Muscle layer of colon (tissue), 2 donors: Measurements from ENCODE around the gene MGAT5.

ENCODE experiments used
- H3K27ac ChIP-seq: one replicate; pipeline ENCODE4 v1.7.0; 2013; ENCODE audit warnings: low read depth, mild to moderate bottlenecking, low read length, moderate library complexity
- H3K27me3 ChIP-seq, 2 donors: one replicate each; pipeline ENCODE4 v1.7.0; 2013; ENCODE audit warnings: low read length in 2 of 2, mild to moderate bottlenecking in 2 of 2; ENCODE audit not compliant: insufficient read depth in 2 of 2, control insufficient read depth in 1 of 2
- H3K36me3 ChIP-seq: one replicate; pipeline ENCODE4 v1.7.0; 2013; ENCODE audit warnings: mild to moderate bottlenecking, low read length; ENCODE audit not compliant: insufficient read depth
- H3K4me1 ChIP-seq: one replicate; pipeline ENCODE4 v1.7.0; 2013; ENCODE audit warnings: mild to moderate bottlenecking, low read length; ENCODE audit not compliant: insufficient read depth
- H3K4me3 ChIP-seq, 2 donors: one replicate each; pipeline ENCODE4 v1.7.0; 2013; ENCODE audit warnings: low read length in 2 of 2, low read depth in 1 of 2, mild to moderate bottlenecking in 1 of 2, moderate library complexity in 1 of 2
- H3K9ac ChIP-seq: one replicate; pipeline ENCODE4 v1.7.0; 2013; ENCODE audit warnings: low read length
- H3K9me3 ChIP-seq: one replicate; pipeline ENCODE4 v1.7.0; 2013; ENCODE audit warnings: mild to moderate bottlenecking, low read length
- donor health status: abdominal sarcoma.
- donor health status: Adenocarcinoma of cecum.

Gene MGAT5

GRCh38 chr2:134458473-134458853 is 204.6 kb downstream of the MGAT5 start:
- H3K27ac ChIP-seq, result no peak overlapping the region

GRCh38 chr2:134458950-134459349 is 205.1 kb downstream of the MGAT5 start:
- no peaks in the 10 kb centered on the region for H3K36me3 ChIP-seq
- H3K4me1 ChIP-seq, result no peaks in the 10 kb centered on the region
- no peak overlapping the region for H3K9ac ChIP-seq
- no peaks in the 10 kb centered on the region for H3K27me3 ChIP-seq
- H3K4me3 ChIP-seq, result no peak overlapping the region
- H3K9me3 ChIP-seq, result no peaks in the 10 kb centered on the region
- H3K27ac ChIP-seq, result no peak overlapping the region

More at GRCh38 chr2:134458473-134458853, 204.6 kb downstream of the MGAT5 start:
- no peak overlapping the region for H3K4me3 ChIP-seq
- no peaks in the 10 kb centered on the region for H3K4me1 ChIP-seq
- H3K9me3 ChIP-seq, result no peaks in the 10 kb centered on the region
- no peak overlapping the region for H3K9ac ChIP-seq
- H3K27me3 ChIP-seq, result no peaks in the 10 kb centered on the region
- H3K36me3 ChIP-seq, result no peaks in the 10 kb centered on the region

- H3K9ac ChIP-seq, result no peak overlapping the region
These were observed 206.0 kb downstream of the MGAT5 start for GRCh38 chr2:134459706-134460406.

GRCh38 chr2:134460583-134460998 is 206.7 kb downstream of the MGAT5 start:
- no peaks in the 10 kb centered on the region for H3K36me3 ChIP-seq
- H3K9me3 ChIP-seq, result no peaks in the 10 kb centered on the region
- H3K4me1 ChIP-seq, result no peaks in the 10 kb centered on the region
- H3K27ac ChIP-seq, result no peak overlapping the region
- H3K27me3 ChIP-seq, result no peaks in the 10 kb centered on the region
- no peak overlapping the region for H3K4me3 ChIP-seq
- H3K9ac ChIP-seq, result no peak overlapping the region

More at GRCh38 chr2:134459706-134460406, 206.0 kb downstream of the MGAT5 start:
- H3K27ac ChIP-seq, result no peak overlapping the region
- H3K9me3 ChIP-seq, result no peaks in the 10 kb centered on the region
- no peaks in the 10 kb centered on the region for H3K36me3 ChIP-seq
- H3K4me1 ChIP-seq, result no peaks in the 10 kb centered on the region
- H3K4me3 ChIP-seq, result no peak overlapping the region
- no peaks in the 10 kb centered on the region for H3K27me3 ChIP-seq

DNA sequence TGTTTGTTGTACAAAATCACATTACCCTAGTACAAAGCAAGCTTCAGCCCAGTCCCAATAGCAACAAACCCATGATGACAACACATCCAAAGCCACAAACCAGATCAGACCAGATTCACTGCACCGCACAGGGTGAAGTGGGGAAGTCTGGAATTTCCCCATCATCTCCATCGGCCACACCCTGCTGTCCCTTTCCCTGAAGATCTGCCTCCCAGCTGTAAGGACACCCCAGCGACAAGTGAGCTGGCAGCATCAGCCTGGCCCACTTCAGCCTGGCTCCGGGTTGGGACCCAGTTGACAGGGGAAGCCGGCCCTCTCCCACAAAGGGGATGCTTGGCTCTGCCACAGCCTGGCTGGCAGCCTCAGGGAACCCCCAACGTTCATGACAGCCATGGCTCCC is 207.6 kb downstream of the MGAT5 start:
- no peaks in the 10 kb centered on the region for H3K27me3 ChIP-seq
- H3K36me3 ChIP-seq, result no peaks in the 10 kb centered on the region
- H3K9me3 ChIP-seq, result no peaks in the 10 kb centered on the region
- no peak overlapping the region for H3K27ac ChIP-seq
- H3K4me1 ChIP-seq, result no peaks in the 10 kb centered on the region
- no peak overlapping the region for H3K9ac ChIP-seq
- H3K4me3 ChIP-seq, result no peak overlapping the region

DNA sequence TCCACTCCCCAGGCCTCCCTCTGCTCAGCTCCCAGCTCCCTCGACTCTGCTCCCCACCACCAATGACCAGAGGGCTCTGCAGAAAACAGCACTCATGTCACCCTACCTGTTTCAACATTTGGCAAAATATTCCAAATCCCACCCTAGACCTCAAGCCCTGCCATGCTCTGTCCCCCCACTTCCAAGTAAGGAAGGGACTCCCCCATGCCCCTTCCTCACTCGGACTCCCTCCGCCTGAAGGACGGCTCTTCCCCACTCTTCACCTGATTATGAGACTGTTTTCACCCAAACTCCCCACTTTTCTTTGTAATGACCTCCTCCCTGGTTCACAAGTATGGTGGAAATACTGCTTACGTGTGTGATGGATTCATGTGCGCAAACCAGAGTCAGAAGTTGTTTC is 208.4 kb downstream of the MGAT5 start:
- Histone ChIP-seq H3K9ac (no peak overlapping the region), H3K4me1 (no peaks in the 10 kb centered on the region), H3K4me3 (no peak overlapping the region), H3K27ac (no peak overlapping the region), H3K27me3 (no peaks in the 10 kb centered on the region), H3K36me3 (no peaks in the 10 kb centered on the region), H3K9me3 (no peaks in the 10 kb centered on the region)

DNA sequence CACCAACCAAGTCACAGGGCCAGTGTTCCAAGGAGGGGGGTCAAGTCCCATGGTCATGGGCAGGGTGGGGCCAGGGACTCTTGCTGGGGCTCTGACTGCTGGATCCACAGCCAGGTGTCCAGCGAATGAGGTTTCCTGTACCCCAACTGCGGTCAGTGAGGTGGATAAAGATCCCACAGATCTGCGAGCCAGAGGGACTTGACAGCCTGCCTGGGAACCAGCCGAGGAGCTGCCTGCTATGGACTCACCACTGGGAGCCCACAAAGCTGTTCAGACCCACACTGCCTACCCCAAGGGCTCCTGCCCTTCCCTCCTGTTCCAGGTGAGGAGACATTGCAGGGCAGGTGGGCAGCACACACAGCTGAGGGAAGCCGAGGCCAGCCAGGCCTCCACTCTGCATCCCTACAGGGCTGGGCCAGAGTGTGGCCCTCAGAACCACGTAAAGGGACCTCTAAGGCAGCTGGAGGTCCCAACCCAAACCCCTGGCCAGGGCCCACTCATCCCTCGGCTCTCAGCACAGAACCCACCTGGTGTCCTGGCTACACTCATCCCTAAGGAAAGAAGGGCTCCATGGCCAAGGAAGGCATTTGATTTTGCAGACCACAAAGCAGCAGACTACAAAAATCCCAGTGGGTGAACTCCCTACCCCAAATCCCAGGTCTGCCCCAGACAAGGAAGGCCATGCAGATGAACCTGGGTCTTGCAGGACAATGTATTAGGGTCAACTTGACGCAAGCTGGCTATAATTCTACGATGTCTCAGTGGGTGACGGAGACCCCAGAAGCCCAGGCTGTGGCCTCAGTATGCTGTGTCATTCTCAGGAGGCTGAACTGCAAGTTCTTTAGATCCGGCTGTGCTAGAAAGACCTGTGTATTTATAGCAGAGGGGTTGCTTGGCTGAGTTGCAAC is 209.2 kb downstream of the MGAT5 start:
- H3K9me3 ChIP-seq, result no peaks in the 10 kb centered on the region
- no peaks in the 10 kb centered on the region for H3K36me3 ChIP-seq
- H3K9ac ChIP-seq, result no peak overlapping the region
- no peak overlapping the region for H3K4me3 ChIP-seq
- H3K27ac ChIP-seq, result no peak overlapping the region
- H3K27me3 ChIP-seq, result no peaks in the 10 kb centered on the region
- no peaks in the 10 kb centered on the region for H3K4me1 ChIP-seq

GRCh38 chr2:134463699-134464022 is 209.8 kb downstream of the MGAT5 start:
- Histone ChIP-seq H3K4me1 (no peaks in the 10 kb centered on the region), H3K27me3 (no peaks in the 10 kb centered on the region), H3K9me3 (no peaks in the 10 kb centered on the region), H3K36me3 (no peaks in the 10 kb centered on the region), H3K4me3 (no peak overlapping the region), H3K9ac (no peak overlapping the region), H3K27ac (no peak overlapping the region)

GRCh38 chr2:134465228-134466105 is 211.6 kb downstream of the MGAT5 start:
- no peak overlapping the region for H3K9ac ChIP-seq
- H3K27me3 ChIP-seq, result no peaks in the 10 kb centered on the region
- H3K36me3 ChIP-seq, result no peaks in the 10 kb centered on the region
- no peak overlapping the region for H3K4me3 ChIP-seq
- H3K27ac ChIP-seq, result no peak overlapping the region
- no peaks in the 10 kb centered on the region for H3K4me1 ChIP-seq
- H3K9me3 ChIP-seq, result no peaks in the 10 kb centered on the region

DNA sequence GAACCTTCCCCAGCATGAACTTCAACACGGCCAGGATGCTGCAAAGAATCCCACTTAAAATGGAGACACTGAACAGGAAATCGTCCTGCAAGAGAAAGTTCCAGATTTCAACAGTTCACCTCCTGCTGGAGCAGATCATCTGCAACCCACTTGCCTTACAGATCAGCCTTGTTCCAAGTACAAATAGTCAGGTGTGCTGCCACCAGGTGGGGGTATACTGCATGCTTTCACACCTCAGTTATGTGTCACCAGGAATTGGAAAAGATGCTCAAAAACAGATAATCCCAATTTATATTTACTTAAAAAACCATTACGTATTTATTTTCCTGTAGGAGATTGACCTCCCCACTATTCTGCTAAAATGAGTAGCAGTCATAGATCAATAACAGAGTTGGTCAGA is 212.3 kb downstream of the MGAT5 start:
- Histone ChIP-seq H3K9me3 (no peaks in the 10 kb centered on the region), H3K4me3 (no peak overlapping the region), H3K27ac (no peak overlapping the region), H3K9ac (no peak overlapping the region), H3K4me1 (no peaks in the 10 kb centered on the region), H3K27me3 (no peaks in the 10 kb centered on the region), H3K36me3 (no peaks in the 10 kb centered on the region)

DNA sequence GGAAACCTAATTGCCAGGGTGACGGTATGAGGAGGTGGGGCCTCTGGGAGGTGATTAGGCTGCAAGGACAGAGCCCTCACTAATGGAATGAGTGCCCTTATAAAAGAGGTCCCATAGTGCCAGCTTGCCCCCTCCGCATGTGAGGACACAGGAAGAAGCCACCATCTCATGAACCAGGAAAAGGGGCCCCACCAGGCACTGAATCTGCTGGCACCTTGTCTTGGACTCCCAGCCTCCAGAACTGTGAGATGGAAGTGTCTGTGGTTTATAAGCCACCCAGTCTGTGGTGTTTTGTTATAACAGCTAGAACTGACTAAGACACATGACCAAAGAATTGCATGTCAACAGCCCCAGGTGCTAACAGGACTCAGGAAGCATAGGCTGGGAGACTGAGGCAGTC is 214.3 kb downstream of the MGAT5 start:
- Histone ChIP-seq H3K4me1 (no peaks in the 10 kb centered on the region), H3K27ac (no peak overlapping the region), H3K4me3 (no peak overlapping the region), H3K9ac (no peak overlapping the region), H3K27me3 (no peaks in the 10 kb centered on the region), H3K9me3 (no peaks in the 10 kb centered on the region), H3K36me3 (no peaks in the 10 kb centered on the region)
